ENCODE measurements around the gene C16orf74.

Gene C16orf74

GRCh38 chr16:85750827-85751697 is at the start of gene C16orf74:
C16orf74 (minus strand) TSS chr16:85751096; CDS start chr16:85735217, 15,879 bp downstream.
- no peak for DNase-seq

- no peak for DNase-seq
These were observed 49.4 kb upstream of the C16orf74 start for GRCh38 chr16:85800321-85800669.

DNA sequence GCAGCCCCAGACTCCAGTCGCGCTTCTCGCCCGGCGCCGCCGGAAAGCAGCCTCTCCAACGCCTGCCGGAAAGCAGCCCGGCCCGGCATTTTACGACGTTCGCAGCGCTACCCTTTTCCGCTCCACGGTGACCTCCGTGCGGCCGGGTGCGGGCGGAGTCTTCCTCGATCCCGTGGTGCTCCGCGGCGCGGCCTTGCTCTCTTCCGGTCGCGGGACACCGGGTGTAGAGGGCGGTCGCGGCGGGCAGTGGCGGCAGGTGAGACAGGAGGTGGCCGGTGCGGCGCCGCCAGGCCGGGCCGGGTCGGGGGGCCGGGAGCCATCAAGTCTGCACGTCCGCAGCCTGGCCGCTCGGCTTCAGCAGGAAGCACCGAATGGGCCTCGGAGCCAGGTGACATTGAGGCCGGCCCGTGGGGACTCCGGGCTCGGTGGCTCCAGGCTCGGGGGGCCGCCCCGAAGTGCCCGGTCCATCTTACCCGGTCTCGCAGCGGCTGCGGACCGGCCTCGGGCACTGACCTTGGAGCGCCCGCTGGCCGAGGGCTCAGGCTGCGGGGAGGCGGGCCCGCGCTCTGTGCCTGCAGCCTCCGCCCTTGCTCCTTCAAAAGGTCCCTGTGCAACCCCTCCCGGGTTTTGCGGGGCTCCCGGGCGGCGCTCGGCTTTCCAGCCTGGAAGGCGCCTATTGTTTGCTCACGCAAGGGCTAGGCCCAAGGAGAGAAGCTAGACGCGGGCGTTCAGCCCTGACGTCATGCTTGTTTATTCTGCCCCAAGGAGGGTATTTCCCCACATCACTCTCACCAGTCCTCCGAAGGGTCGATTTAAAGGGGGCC is 48.8 kb upstream of the C16orf74 start, which contains the start of the genes COX4I1 and EMC8:
TSS of gene COX4I1 (plus strand) at position 199 of the 824 bp plus-strand sequence. CDS start 1,511 bp downstream, outside the sequence.
TSS of gene EMC8 (minus strand) at position 48 of the 824 bp plus-strand sequence. CDS start 249 bp downstream, outside the sequence.
- peak; percentile 24 for DNase-seq

GRCh38 chr16:85798901-85799496 is 48.1 kb upstream of the C16orf74 start:
- DNase-seq, result no peak

DNA sequence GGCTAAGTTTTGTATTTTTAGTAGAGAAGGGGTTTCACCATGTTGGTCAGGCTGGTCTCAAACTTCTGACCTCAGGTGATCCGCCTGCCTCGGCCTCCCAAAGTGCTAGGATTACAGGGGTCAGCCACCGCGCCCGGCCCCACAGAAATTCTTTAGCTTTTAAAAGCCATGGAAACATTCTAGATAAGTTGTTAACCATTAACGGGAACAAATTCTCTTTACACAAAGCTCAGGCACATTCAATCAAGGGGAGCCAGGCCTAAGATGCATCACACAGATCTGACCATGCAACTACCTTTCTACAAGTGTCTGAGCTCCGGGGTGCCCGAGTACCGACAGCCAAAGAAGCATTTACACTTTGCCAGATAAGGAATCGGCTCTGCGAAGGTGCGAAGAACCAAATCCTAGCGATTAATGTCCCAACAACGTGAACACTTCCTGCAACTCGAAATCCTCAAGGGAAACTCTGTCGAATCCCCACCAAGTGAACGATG is 47.4 kb upstream of the C16orf74 start:
- no peak for DNase-seq

DNA sequence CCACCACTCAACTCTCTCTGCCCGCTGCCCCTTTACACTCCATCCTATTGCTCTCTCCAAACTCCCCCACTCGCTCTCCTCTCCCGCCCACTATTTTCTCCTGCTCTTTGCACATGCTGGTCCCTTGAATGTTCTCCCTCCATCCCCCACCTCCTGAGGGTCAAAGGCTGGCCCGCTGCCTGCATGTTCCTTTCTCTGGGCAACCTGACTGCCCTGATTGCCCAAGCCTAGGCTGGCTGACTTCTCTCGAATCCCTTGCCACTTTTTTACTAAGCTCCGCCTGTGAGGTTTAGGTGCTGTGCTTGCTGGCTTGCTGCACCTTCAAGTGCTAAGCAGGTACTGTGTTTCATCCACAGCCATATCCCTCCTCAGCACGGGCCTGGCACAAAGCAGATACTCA is 45.7 kb upstream of the C16orf74 start:
- DNase-seq, result no peak

DNA sequence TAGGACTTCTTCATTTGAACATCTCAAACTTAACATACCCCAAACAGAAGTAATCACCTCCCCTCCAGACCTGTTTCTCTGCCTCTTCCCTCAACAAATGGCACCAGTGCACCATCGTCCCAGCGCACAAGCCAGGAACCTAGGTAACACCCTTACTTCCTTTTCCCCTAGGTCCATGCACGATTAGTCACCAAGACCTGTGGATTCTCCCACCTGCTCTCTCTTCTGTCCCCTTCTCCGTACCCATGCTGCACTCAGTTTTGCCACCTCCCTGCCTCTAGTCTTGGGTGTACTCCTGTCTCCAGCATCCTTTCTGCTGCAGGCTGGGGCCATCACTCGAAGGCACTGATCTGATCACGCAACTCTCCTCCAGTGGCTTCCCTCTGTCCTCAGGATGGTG is 45.3 kb upstream of the C16orf74 start:
- no peak for DNase-seq

DNA sequence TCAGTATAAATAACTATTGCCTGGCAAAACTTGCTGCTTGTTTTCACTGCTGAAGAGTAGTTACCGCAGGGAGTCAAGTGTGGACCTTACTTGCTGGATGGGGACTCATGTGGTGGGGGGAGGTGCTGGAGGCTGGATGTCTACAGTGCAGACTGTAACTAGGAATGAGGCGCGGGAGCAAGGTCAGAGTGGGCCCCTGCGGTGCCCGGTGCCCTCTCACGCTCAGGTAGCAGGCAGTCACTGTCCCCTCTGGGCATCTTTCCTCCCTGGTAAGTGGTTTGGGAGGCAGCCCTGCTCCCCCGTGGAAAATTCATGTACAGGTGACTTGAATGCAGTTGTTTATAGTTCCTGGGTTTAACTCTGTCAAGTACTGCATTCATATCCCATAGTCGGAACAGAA is 43.8 kb upstream of the C16orf74 start:
- no peak for DNase-seq

DNA sequence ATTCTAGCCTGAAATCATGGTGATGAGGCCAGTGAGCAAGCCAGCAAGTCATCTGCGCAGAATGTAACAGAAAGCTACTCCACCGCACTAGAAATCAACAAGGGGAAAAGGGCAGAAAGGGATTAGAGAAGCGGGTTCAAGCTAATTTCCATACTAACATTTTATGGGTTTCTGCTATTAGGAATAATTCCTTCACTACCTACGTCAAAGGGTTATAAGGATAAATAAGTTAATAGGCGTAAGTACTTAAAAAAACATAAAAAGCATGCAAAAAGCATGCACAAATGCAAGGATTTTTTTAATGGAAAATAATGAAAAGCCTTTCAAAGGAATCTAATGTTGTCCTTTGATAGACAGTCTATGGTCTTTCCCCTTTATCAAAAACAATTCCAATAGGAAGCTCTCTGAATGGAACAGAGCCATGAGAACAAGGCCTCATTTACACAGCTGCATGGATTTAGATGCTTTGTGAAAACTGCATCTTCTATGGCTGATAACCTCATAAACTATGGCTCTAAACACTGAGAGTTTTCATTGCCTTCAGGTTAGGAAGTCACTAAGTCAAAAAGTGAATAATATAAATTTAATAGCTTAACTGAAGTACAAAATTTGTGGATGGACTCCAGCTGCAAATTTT is 42.9 kb upstream of the C16orf74 start:
- no peak for DNase-seq

GRCh38 chr16:85789773-85790172 is 38.9 kb upstream of the C16orf74 start:
- DNase-seq, result no peak

GRCh38 chr16:85788819-85789218 is 37.9 kb upstream of the C16orf74 start:
- no peak for DNase-seq

DNA sequence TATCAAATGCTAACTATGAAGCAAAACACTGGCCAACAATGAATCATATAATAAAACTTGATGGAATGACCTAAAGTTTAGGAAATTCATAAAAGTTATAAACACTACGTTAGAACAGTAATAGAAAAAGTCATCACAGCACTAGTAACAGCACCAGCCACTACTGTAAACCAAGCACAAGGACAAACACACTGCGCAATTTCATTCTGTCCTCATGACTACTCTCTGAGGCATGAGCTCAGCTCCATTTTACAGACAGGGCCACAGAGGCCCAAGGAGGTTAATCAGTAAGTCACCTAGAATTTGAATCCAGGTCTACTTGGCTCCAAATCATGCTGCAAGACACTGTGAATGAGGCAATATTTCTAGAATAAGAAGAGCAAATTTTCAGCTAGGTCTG is 35.0 kb upstream of the C16orf74 start:
- no peak for DNase-seq

- DNase-seq, result no peak
These were observed 33.9 kb upstream of the C16orf74 start for GRCh38 chr16:85784813-85785212.

DNA sequence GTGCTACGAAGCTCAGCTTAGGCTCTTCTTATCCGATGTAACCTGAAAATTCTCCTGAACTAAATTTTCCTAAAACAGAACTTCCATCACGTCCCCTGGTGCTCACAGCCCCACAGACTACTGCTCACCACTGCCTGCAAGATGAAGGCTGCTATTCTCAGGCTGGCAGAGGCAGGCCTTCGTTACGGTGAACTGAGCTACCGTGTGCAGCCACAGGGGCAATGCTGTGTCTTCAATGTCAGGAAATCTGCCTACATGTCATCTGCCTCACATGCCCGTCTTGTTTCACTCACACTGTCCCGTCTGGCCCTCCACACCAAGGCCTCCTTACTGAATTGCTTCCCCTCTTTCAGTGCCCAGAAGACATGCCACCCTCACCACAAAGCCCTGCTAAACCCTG is 32.5 kb upstream of the C16orf74 start:
- no peak for DNase-seq

DNA sequence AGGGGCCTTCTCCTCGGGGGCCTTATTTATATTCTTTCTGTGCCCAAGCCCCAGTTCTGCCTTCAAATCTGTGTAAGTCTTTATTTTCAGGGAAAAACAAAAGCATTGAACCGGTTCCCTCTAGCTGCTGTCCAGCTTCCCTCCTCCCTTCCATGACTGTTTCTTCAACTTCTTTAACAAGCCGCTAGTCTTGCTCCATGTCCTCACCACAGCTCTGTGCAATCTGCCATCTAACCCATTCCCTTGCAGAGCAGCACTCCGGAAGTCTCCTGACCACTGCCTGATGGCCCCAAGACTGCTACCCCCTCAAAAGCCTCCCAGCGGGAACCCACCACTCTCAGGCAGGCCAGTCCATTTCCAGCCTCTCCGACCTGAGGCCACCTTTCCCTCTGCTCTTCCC is 31.6 kb upstream of the C16orf74 start:
- no peak for DNase-seq

DNA sequence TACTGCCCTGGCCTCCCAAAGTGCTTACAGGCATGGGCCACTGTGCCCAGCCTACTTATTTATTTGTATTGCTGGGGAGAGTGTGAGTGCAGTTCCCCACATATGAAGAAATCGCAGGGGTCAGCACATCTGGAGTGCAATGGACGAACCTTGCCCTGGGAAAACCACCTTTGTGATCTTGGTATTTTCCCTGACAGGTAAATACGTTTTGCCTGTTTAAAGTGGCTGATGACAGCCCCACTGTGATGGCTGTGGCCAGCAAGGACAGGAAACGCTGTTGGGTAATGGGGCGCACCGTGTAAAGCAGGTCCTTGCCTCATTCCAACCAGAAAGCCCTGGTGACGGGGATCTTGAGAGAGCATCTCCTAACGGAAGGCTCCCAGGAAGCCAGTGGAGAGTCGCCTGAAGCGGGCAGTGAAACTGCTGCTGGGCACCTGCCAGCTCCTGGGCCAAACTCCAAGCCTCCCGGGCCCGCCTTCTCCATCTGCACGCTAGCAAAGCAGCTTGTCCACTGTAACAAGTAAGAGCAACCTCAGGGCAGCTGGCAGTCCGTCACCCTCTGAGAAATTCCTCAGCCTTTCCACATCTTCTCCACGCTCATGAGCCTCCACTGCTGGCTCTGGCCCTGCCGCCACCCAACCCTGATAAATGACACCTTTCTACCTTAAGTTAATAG is 30.9 kb upstream of the C16orf74 start:
- no peak for DNase-seq

DNA sequence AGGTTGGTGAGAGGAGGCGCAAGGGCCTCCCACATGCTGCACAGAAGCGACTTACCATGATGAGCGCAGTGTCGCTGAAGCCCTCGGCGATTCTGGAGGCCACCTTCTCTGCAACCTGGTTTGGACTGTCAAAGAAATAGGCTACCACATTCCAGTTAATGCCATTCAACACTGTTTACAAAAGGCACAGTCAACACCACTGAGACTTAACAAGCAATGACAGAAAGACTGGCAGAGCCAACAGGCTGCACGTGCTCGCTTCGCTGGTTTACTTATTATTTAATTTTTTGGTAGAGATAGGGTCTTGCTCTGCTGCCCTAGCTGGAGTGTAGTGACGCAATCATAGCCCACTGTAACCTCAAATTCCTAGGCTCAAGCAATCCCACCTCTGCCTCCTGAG is 30.3 kb upstream of the C16orf74 start:
- DNase-seq, result no peak

GRCh38 chr16:85780281-85780680 is 29.4 kb upstream of the C16orf74 start:
- DNase-seq, result no peak

DNA sequence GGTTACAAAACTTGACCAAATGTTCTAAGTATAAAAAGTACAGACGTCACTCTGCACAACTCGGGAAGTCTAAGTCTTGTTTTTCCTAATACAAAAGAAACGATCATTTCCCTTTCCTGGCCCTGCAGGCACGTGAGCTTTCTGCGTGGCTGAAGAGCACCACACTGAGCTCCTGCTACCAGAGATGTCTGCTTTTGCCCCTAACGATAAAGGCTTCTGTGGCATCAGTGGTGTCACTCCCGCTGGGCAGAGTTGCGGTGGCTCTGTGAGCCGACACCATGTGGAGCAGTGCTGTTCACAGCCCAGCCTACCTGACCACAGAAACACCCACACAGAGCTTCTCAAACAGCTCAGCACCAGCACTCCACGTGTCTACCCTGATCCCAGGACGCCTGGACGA is 28.0 kb upstream of the C16orf74 start:
- no peak for DNase-seq

GRCh38 chr16:85777583-85778310 is 26.9 kb upstream of the C16orf74 start:
- DNase-seq, result no peak

DNA sequence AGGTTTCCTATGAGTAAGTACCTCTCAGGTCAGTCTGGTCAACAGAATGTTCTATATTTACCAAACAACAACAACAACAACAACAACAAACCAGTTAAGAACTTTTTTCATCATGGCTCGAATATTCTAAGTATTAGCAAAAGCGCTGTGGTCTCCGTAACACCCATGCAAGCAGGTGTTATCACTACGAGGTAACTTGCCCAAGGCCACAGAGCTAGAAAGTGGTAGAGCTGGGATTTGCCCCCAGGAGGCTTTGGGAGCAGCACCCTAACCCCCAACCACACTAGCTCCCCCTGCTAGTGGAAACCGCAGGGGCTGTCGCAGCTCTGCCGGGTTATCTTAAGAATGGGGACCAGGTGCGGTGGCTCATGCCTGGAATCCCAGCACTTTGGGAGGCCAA is 23.9 kb upstream of the C16orf74 start:
- DNase-seq, result no peak
